Stimulated activated CD8-positive, alpha-beta memory T cell treated with anti-CD3 and anti-CD28 coated beads, Interleukin-4, amount 100 ng/mL, for 1 hour (primary cell): Measurements from ENCODE around the gene PAPSS2.
"Not testable (repeated sequence)": the region's sequence is repeated elsewhere in the genome, so short reads cannot be mapped to it uniquely, and the experiment has no call there.

Experiments used
- DNase-seq, 2 donors: peaks; one replicate each; pipeline ENCODE4 v3.0.0-alpha.2; 2020; ENCODE audit warnings: low read depth in 2 of 2, low spot score in 1 of 2

The PAPSS2 gene

DNA sequence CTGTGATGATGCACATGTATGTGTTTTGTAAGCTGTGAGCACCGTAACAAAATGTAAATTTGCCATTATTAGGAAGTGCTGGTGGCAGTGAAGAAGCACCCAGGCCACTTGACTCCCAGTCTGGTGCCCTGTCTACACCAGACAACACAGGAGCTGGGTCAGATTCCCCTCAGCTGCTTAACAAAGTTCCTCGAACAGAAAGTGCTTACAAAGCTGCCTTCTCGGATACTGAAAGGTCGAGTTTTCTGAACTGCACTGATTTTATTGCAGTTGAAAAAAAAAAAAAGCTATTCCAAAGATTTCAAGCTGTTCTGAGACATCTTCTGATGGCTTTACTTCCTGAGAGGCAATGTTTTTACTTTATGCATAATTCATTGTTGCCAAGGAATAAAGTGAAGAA is 87.2 kb downstream of the PAPSS2 start:
- DNase-seq = no peak

DNA sequence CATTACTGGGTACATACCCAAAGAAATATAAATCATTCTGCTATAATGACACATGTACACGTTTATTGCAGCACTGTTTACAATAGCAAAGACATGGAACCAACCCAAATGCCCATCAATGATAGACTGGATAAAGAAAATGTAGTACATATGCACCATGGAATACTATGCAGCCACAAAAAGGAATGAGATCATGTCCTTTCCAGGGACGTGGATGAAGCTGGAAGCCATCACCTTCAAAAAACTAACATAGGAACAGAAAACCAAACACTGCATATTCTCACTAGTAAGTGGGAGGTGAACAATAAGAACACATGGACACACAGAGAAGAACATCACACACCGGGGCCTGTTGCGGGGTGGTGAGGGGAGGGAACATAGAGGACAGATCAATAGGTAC is 88.6 kb downstream of the PAPSS2 start:
- not testable (repeated sequence) for DNase-seq

DNA sequence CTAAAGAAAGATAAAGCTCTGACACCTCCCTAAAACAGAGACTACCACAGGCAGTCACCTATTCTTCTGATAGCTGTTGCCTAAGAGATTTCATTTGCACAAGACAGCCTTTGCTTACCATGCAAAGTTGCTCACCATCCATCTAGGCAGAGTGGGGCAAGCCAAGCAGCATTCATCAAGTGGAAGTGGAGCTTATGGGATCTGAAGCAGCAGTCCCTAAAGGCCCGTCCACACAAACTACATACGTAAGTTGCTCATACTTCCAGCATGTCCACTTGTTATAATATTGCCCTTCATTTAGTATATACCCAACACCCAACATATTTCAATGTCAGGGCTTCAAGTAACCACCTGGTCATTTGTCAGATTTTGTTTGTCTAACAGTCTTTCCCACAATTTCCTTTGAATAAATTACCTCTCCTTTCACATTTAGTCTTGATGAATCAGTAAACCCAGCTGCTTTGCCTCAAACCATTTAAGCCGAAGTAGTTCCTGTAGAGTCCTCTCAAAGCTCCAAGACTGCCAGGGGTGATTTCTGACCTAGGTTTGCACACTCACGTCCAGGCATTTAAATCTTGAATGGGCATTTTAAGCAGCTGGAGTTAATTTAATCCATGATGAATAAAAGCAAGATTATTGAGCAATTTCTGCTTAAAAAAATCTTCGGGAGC is 90.5 kb downstream of the PAPSS2 start:
- DNase-seq = no peak

DNA sequence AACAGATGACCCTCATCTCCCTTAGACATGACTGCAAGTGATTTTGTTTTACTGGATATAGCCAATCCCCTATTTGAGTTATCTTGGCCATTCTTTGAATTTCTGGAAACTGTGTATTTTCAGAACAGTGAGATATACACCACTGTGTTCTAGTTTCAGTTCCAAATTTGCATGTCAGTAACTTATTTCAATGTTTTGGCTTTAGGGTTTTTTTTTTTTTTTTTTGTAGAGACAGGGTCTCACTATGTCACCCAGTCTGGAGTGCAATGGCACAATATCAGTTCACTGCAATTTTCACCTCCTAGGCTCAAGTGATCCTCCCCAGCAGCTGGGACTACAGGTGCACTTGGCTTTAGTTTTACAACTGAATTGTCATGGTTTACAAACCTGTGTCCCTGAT is 91.1 kb downstream of the PAPSS2 start:
- no peak for DNase-seq

DNA sequence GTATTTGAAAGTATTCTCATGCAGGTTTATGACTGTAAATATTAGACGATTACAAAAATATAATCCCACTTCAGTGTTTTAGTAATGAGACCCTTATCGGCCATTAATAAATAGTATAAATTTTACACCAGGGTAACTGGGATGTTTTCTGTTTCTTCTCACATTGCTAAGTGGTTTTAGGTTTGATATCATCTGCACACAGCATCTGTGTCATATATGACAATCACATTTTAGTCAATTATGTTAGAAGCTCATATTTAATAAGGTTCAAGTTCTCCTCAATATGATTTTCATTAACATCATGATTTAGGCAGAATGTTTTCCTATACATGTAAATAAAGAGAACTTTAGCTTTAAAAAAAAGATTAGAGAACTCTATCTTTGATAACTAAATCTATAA is 91.6 kb downstream of the PAPSS2 start:
- no peak for DNase-seq

DNA sequence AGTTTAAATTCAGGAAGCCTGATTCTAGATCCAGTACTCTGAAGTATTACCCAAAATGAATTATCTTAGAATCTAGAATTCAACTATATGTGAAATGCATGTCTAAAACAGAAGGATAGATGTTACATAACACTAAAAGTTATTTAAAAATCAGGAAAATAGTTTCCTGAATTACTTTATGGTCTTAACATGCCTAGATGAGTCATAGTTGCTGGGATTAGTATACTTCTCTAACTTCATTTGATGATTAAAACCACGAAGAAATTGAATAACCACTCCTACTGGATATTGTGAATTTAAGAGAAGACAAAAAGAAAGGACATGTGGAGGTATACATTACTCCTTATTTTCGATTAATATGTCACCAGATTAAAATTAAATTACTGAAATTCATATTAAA is 92.9 kb downstream of the PAPSS2 start:
- no peak for DNase-seq

DNA sequence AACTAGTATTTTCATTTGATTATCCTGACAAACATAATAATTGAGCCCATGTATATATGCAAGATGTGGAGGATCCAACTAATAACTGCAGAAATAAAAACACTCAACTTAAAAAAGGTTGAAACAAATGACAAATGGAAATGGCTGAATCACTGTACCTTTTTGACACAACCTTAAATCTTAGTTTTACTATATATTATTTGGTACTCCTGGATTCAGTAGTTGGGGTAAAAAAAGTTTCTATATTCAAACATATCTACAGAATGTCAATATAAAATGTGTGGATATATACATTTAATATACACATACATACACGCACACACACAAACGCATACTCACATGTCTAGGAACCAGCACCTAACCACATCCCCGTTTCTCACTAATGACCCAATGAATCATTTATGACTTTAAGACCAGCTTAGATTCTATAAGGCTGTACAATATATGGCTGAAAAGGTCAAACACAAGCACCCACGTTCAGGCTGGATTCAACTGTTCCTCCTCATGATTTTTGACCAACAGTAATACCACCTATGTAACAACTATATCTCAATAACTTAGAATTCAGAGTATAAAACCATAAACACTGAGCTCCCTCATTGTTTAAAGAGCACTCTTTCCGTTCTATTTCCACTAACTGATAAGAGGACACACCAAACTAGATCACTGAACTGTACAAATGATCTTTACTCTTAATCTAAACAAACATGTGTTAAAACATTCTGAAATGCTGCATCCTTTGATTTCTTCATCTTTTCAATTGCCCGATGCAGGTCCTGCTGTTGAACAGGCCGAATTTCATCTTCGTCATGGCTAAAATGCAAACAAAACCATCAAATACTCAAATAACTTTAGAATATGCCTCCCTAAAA is 94.6 kb downstream of the PAPSS2 start:
- no peak for DNase-seq

DNA sequence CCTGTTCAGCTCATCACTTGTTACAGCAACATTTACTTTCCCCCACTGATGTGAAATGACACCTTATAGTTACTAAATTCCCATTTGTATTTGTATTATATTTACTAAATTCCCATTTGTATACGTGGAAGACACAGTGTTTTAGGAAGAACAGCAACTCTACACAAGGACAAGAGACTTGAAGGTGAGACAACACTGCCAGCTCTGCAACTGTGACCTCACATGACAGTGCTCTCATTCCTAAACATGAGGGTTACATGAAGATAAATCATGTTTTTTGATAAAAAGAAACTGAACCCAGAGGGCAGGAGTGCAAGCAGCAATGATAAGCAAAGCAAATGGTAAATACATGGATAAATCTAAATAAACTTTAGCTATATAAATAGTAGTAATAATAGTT is 98.0 kb downstream of the PAPSS2 start:
- DNase-seq = no peak

DNA sequence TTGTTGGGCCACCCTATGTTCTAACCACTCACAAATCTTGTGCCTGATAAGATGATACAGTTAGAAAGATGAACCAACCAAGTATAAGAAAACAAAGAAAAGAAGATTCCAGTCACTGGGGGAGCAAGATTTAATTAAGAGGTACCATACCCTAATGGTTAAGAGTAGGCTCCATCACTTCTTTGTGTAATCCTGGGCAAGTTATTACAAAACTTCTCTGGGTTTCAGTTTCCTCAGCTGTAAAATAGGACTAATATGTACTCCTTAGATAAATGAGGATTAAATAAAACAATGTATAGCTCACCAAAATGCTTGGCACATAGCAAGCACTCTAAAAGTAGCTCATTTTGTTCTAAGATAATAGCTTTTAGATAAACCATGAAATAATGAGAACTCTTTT is 99.9 kb downstream of the PAPSS2 start:
- DNase-seq = no peak

DNA sequence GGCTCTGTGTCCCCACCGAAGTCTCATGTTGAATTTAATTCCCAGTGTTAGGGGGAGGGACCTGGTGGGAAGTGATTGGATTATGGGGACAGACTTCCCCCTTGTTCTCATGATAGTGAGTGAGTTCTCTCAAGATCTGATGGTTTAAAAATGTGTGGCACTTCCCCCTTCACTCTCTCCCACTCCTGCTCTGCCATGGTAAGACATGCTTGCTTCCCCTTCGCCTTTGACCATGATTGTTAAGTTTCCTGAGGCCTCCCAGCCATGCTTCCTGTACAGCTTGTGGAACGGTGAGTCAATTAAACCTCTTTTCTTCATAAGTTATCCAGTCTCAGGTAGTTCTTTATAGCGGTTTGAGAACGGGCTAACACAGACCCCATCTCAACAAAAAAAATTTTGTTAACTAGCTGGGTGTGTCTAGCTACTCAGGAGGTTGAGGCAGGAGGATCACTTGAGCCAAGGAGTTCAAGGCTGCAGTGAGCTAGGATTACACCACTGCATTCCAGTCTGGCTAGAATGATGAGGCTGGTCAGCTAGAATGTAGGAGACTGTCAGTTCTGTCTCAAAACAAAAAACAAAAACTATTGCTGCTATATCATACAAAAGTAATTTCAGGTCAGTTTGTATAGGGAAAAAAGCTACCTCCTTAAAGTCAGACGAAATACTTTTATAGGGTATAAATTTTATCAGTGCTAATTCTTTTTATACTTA is 100.7 kb downstream of the PAPSS2 start:
- DNase-seq = no peak

DNA sequence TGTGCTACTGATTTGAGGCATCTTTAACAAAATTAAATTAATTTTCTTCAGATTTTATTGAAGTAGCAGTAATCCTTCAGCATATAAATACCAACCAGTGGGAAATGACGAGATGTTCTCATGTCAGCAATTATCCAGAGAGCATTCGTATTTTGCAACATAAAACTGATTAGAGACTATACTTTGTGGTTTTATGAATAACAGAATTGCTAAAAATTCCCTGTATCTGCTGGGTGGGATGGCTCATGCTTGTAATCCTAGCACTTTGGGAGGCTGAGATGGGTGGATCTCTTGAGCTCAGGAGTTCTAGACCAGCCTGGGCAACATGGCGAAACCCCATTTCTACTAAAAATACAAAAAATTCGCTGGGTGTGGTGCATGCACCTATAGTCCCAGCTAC is 101.5 kb downstream of the PAPSS2 start:
- no peak for DNase-seq

DNA sequence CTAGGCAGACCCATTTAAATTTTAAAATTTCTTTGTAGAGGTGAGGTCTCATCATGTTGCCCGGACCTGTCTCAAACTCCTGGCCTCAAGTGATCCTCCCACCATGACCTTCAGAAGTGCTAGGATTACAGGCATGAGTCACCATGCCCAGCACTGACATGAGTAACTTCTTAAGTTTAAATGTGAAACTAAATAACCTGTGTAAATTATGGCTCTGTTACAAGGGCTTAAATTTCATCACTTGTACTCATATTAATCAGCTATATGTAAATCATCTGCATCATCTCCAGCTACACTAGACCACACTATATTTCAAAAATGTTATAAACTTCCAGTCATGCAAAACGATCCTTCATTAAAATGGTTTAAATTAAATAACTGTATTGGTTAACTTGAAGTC is 102.2 kb downstream of the PAPSS2 start:
- no peak for DNase-seq

DNA sequence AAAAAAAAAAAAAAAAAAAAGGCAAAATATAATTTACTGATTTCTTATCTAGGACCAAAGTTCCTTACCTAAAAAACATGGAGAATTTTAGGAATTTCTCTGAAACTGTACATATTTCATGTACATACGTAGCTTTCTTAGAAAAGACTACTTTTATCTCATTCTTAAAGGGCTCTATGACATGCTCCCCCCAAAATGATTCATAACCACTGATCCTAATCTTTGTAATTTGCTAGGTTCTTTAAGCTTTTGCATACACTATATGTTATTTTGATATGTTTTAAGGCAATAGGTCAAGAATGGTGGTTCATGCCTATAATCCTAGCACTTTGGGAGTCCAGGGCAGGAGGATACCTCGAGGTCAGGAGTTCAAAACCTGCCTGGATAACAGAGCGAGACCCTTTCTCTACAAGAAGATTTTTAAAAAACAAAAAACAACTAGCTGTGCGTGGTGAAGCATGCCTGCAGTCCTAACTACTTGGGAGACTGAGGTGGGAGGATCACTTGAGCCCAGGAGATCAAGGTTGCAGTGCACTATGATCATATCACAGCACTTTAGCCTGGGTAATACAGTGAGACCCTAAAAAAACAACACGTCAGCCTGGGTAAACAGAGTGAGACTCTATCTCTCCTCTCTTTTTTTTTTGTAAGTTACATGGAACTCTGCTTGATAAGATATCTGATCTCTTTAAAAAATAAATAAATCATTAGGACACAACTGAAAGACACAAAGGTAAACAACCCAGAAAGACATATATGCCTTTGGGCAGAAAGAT is 103.6 kb downstream of the PAPSS2 start:
- DNase-seq = no peak

DNA sequence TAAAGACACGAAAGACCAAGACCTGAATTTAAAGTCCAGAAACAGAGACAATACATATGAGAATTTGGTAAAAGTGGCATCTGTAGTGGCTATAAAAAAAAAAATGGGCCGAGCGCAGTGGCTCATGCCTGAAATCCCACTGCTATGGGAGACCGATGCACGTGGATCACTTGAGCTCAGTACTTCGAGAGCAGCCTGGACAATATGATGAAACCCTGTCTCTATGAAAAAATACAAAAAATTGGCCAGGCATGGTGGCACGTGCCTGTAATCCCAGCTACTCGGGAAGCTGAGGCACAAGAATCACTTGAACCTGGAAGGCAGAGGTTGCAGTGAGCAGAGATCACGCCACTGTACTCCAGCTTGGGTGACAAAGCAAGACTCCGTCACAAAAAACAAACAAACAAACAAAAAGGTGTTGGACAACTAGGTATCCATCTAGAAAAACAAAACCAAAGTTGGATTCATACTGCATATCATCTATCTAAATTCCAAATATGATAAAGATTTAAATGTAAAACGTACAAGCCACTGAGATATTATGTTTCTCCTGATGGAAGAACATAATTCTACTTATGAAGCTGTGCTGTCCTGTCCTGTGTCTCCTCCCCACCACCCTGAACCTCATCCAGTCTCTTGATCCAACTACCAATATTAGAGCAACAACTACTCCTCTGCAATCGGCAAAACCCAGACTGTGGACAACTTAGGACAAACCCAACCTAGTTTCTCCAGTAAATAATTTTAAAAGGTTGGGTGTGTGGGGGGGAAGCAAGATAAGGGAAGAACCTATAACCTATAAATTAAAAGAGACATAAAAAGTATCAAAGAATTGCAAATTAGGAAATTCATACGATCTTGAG is 104.6 kb downstream of the PAPSS2 start:
- DNase-seq = no peak

DNA sequence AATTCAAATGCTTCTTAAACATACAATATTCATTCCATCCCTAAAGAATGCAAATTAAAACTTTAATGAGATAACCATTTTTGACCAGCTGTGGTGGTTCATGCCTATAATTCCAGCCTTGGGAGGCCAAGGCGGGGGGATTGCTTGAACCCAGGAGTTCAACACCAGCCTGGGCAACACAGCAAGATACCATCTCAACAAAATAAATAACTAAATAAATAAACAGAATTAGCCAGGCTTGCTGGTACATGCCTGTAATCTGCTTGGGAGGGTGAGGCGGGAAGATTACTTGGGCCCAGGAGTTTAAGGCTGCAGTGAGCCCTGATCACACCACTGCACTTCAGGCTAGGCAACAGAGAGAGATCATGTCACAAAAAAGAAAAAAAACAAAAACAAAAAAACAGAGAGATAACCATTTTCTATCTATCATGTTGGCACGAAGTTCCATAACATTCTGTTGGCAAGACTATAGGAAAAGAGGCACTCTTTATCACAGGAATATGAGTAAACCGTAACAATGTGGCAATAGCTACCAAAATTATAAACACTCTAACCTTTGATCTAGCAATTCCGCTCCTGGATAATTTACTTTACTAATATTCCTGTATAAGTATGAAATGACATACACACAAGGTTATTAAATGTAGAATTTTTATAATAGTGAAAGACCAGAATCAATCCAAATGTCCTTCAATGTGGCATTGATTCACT is 106.1 kb downstream of the PAPSS2 start:
- DNase-seq = no peak

DNA sequence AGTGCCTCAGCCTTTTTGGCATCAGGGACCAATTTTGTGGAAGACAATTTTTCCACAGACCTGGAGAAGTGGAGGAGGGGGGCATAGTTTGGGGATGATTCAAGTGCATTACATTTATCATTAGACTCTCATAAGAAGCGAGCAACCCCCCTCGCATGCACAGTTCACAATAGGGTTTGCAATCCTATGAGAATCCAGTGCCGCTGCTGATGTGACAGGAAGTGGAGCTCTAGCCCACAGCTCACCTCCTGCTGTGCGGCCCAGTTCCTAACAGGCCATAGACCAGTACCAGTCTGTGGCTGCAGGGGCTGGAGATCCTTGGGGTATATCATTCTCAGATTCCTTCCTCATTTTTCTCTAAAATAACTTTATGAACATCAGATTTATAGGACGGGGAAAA is 107.6 kb downstream of the PAPSS2 start:
- no peak for DNase-seq

DNA sequence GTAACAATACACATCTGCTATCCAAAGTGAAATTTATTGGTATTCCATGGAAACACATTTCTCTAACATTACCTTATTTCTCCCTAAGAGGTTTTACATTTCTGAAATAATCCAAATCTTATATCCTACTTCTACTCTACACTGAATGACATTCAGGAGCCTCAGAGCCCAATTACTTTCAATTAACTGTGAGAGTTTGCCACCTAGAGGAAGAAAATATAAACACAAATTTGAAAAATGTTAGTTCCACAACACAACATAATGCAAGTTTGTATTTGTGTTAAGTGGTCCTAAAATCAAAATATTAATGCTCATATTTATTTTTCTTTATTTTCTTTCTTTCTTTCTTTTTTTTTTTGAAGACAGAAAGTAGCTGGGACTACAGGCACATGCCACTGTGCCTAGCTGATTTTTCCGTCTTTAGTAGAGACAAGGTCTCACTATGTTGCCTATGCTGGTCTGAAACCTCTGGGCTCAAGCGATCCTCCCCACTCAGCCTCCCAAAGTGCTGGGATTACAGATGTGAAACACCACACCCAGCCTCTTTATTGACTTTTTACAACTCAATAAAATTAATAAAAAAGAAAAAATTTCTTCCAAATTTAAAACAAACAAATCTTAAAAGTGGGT is 112.3 kb downstream of the PAPSS2 start:
- DNase-seq = no peak

DNA sequence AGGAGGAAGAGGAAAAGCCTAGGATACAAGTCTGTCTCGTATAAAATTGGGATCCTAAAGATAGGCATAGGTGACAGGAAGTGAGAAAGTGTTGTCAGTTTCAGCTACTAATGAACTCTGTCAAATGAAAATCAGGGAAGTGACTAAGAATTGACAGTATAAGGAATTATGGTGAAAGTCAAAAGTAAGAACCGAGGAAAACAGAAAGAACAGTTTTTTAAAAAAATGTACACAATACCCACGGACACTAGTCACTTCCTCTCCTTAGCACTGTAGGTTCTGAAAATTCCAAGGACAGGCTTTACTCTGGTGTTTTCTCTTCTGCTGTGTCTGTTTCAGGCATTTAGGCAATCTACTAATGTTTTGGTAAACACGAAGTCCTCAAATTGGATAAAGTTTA is 116.1 kb downstream of the PAPSS2 start:
- DNase-seq = no peak

DNA sequence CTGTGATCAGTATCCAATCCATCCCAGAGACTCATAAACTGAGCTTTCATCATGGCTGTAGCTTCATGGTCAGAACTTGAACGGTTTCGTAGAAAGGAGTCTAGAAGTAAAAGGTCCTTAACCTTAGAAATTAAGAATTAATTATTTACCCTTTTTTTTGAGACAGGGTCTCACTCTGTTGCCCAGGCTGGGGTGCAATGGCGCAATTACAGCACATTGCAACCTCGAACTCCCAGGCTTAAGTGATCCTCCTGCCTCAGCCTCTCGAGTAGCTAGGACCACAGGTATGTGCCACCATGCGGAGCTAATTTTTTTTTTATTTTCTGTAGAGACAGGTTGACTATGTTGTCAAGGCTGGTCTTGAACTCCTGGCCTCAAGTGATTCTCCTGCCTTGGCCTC is 116.7 kb downstream of the PAPSS2 start:
- DNase-seq = no peak
